H9 (cell line): ENCODE results near the gene TNPO3. TPM values are rescaled to one million over a fixed set of nuclear protein-coding genes. Genes with fewer than 3 reads are reported as not detected.

ENCODE experiments used
- DNase-seq: peaks from one replicate; pipeline ENCODE4 v3.0.0-alpha.2; 2017
- H2AFZ ChIP-seq: one replicate; pipeline ENCODE4 v1.6.1; 2013; ENCODE audit warnings: mild to moderate bottlenecking, low read length, control low read depth, moderate library complexity
- H2AK5ac ChIP-seq: 2 replicates; pipeline ENCODE4 v1.6.1; 2013; ENCODE audit warnings: low read length, control low read depth, mixed read lengths; ENCODE audit not compliant: insufficient read length
- H2BK120ac ChIP-seq: one replicate; pipeline ENCODE4 v1.6.1; 2013; ENCODE audit warnings: low read depth, mild to moderate bottlenecking, low read length, control low read depth, inconsistent platforms; ENCODE audit not compliant: poor library complexity, severe bottlenecking
- H2BK12ac ChIP-seq: 2 replicates; pipeline ENCODE4 v1.6.1; 2013; ENCODE audit warnings: low read length, control low read depth, mixed read lengths, low read depth; ENCODE audit not compliant: insufficient read length
- H2BK15ac ChIP-seq: 2 replicates; pipeline ENCODE4 v1.6.1; 2013; ENCODE audit warnings: low read depth, low read length, control low read depth
- H2BK20ac ChIP-seq: one replicate; pipeline ENCODE4 v1.6.1; 2013; ENCODE audit warnings: low read depth, mild to moderate bottlenecking, low read length, control low read depth, inconsistent platforms; ENCODE audit not compliant: poor library complexity, severe bottlenecking
- H2BK5ac ChIP-seq: 2 replicates; pipeline ENCODE4 v1.6.1; 2013; ENCODE audit warnings: low read length, control low read depth, mixed read lengths; ENCODE audit not compliant: insufficient read length
- H3K14ac ChIP-seq: 2 replicates; pipeline ENCODE4 v1.6.1; 2013; ENCODE audit warnings: low read length, control low read depth; ENCODE audit not compliant: insufficient read depth
- H3K18ac ChIP-seq: 2 replicates; pipeline ENCODE4 v1.6.1; 2013; ENCODE audit warnings: low read depth, mild to moderate bottlenecking, mixed read lengths, low read length, control low read depth; ENCODE audit not compliant: insufficient read length
- H3K23ac ChIP-seq: 2 replicates; pipeline ENCODE4 v1.6.1; 2013; ENCODE audit warnings: low read length, control low read depth, mixed read lengths, low read depth; ENCODE audit not compliant: insufficient read length
- H3K23me2 ChIP-seq: 2 replicates; pipeline ENCODE4 v1.6.1; 2013; ENCODE audit warnings: low read depth, mild to moderate bottlenecking, mixed read lengths, low read length, control low read depth; ENCODE audit not compliant: insufficient read length, poor library complexity, severe bottlenecking
- H3K27ac ChIP-seq: 2 replicates; pipeline ENCODE4 v1.5.1; 2013; ENCODE audit warnings: low read length, control low read depth, mixed read lengths, low read depth; ENCODE audit not compliant: insufficient read length
- H3K27me3 ChIP-seq: 2 replicates; pipeline ENCODE4 v1.6.1; 2013; ENCODE audit warnings: low read length, control low read depth, inconsistent platforms; ENCODE audit not compliant: insufficient read depth
- H3K4ac ChIP-seq: 2 replicates; pipeline ENCODE4 v1.6.1; 2013; ENCODE audit warnings: low read depth, mild to moderate bottlenecking, control low read depth, inconsistent platforms, low read length, moderate library complexity
- H3K4me1 ChIP-seq: 2 replicates; pipeline ENCODE4 v1.6.1; 2013; ENCODE audit warnings: low read length, control low read depth, inconsistent platforms; ENCODE audit not compliant: insufficient read depth
- H3K4me2 ChIP-seq: 2 replicates; pipeline ENCODE4 v1.6.1; 2013; ENCODE audit warnings: low read length, control low read depth, mixed read lengths; ENCODE audit not compliant: insufficient read length, insufficient read depth
- H3K56ac ChIP-seq: 2 replicates; pipeline ENCODE4 v1.6.1; 2013; ENCODE audit warnings: low read depth, mild to moderate bottlenecking, mixed read lengths, low read length, control low read depth; ENCODE audit not compliant: insufficient read length
- H3K79me1 ChIP-seq: 2 replicates; pipeline ENCODE4 v1.6.1; 2013; ENCODE audit warnings: low read depth, mild to moderate bottlenecking, moderate library complexity, low read length, control low read depth, inconsistent platforms; ENCODE audit not compliant: insufficient read depth, poor library complexity, severe bottlenecking
- H3K79me2 ChIP-seq: 2 replicates; pipeline ENCODE4 v1.6.1; 2013; ENCODE audit warnings: low read length, control low read depth, inconsistent platforms; ENCODE audit not compliant: insufficient read depth
- H3K9ac ChIP-seq: 2 replicates; pipeline ENCODE4 v1.6.1; 2013; ENCODE audit warnings: low read length, control low read depth, mixed read lengths; ENCODE audit not compliant: insufficient read length; ENCODE audit errors: extremely low read depth
- H3K9me3 ChIP-seq: one replicate; pipeline ENCODE4 v1.6.1; 2013; ENCODE audit warnings: low read depth, low read length, inconsistent platforms; ENCODE audit not compliant: control insufficient read depth
- H3T11ph ChIP-seq: one replicate; pipeline ENCODE4 v1.6.1; 2013; ENCODE audit warnings: mild to moderate bottlenecking, low read length, control low read depth, inconsistent platforms
- H4K20me1 ChIP-seq: one replicate; pipeline ENCODE4 v1.6.1; 2013; ENCODE audit not compliant: control insufficient read depth, insufficient read length, insufficient read depth
- H4K5ac ChIP-seq: 2 replicates; pipeline ENCODE4 v1.6.1; 2013; ENCODE audit warnings: low read depth, mild to moderate bottlenecking, mixed read lengths, low read length, control low read depth; ENCODE audit not compliant: insufficient read length
- H4K8ac ChIP-seq: replicated peaks from 2 replicates; pipeline ENCODE4 v1.6.1; 2013; ENCODE audit warnings: low read length, control low read depth, mixed read lengths, low read depth; ENCODE audit not compliant: insufficient read length
- H4K91ac ChIP-seq: 2 replicates; pipeline ENCODE4 v1.6.1; 2013; ENCODE audit warnings: low read depth, mild to moderate bottlenecking, moderate library complexity, mixed read lengths, low read length, control low read depth; ENCODE audit not compliant: insufficient read length
- H3K27ac Mint-ChIP-seq, 3 experiments: 2 replicates in 2 of 3; 3 replicates in 1 of 3; pipeline ENCODE4 v1.8.0; 2020 to 2021; ENCODE audit warnings: mixed read lengths in 3 of 3, mild to moderate bottlenecking in 1 of 3, moderate library complexity in 1 of 3
- H3K27me3 Mint-ChIP-seq: 2 replicates; pipeline ENCODE4 v1.8.0; 2021; ENCODE audit warnings: low read depth, mild to moderate bottlenecking, moderate library complexity, mixed read lengths
- H3K36me3 Mint-ChIP-seq, 3 experiments: 2 replicates in 2 of 3; 3 replicates in 1 of 3; pipeline ENCODE4 v1.8.0; 2020 to 2021; ENCODE audit warnings: low read depth in 3 of 3, mixed read lengths in 3 of 3; ENCODE audit not compliant: insufficient read depth in 1 of 3
- H3K4me1 Mint-ChIP-seq, 2 experiments: 2 replicates each; pipeline ENCODE4 v1.8.0; 2020; ENCODE audit warnings: mixed read lengths in 2 of 2
- H3K4me3 Mint-ChIP-seq, 2 experiments: 2 replicates in 1 of 2; 3 replicates in 1 of 2; pipeline ENCODE4 v1.8.0; 2020 to 2021; ENCODE audit warnings: mild to moderate bottlenecking in 2 of 2, mixed read lengths in 2 of 2, moderate library complexity in 1 of 2
- H3K9me3 Mint-ChIP-seq, 2 experiments: 2 replicates in 1 of 2; 3 replicates in 1 of 2; pipeline ENCODE4 v1.8.0; 2020; ENCODE audit warnings: mild to moderate bottlenecking in 2 of 2, mixed read lengths in 2 of 2, moderate library complexity in 1 of 2
- CTCF ChIP-seq: fragments of 200-600 bp; sonication (generic); conservative IDR thresholded peaks from 3 replicates; pipeline ENCODE4 v1.8.0; 2021; ENCODE audit warnings: antibody characterized with exemption, mild to moderate bottlenecking
- whole genome bisulfite sequencing: extraction: QIAGEN DNeasy Blood & Tissue Kit; methylation state at CpG from one replicate; pipeline ENCODE4 v1.1.7; 2013; ENCODE audit warnings: missing lambda C conversion rate, low lambda C conversion rate, mixed read lengths; ENCODE audit not compliant: insufficient read length; ENCODE audit errors: extremely low coverage; 5-methylcytosine and 5-hydroxymethylcytosine counted together
- total RNA-seq: library from RNA; stranded (reverse); gene quantifications from 2 replicates; pipeline ENCODE4 v1.2.1, GENCODE V29; 2021

Gene TNPO3
- total RNA-seq, 1 experiment from 2014 or later = 90.1 TPM

- Histone ChIP-seq H3K27ac (no peak overlapping the region), H4K8ac (no peak overlapping the region), H4K5ac (no peak overlapping the region), H3K4me2 (no peak overlapping the region), H3K4me1 (no peaks in the 10 kb centered on the region), H2BK12ac (no peak overlapping the region), H3K27me3 (no peaks in the 10 kb centered on the region), H4K20me1 (no peaks in the 10 kb centered on the region), H3K9me3 (no peaks in the 10 kb centered on the region), H2AFZ (no peak overlapping the region), H2BK120ac (no peak overlapping the region), H3K4ac (no peak overlapping the region), H3K79me1 (no peaks in the 10 kb centered on the region), H3K23ac (no peak overlapping the region), H2BK20ac (no peak overlapping the region), H4K91ac (no peak overlapping the region), H2AK5ac (no peak overlapping the region), H3T11ph (no peak overlapping the region), H3K23me2 (no peaks in the 10 kb centered on the region), H3K79me2 (no peaks in the 10 kb centered on the region), H3K9ac (no peak overlapping the region), H3K56ac (no peak overlapping the region), H2BK5ac (no peak overlapping the region), H3K14ac (no peak overlapping the region), H3K18ac (no peak overlapping the region), H2BK15ac (no peak overlapping the region)
- Mint-ChIP-seq H3K4me1 (no peaks in the 10 kb centered on the region), H3K27me3 (no peaks in the 10 kb centered on the region; the same call in 1 of the 2 replicates), H3K36me3 (peaks cover 45 to 85% (median 74%) of the 10 kb centered on the region in 3 experiments; a peak in 6 of 7 replicates), H3K4me3 (no peak overlapping the region), H3K9me3 (no peaks in the 10 kb centered on the region), H3K27ac (peak overlapping the region in 1 of 3 experiments; percentile 44; a peak in 2 of 7 replicates)
- no CpG with 5 or more reads among the region's 7 CpGs for WGBS
- no peak for DNase-seq
- TF ChIP-seq CTCF = no peak
Observed at GRCh38 chr7:128974241-128974934, 80.5 kb downstream of the TNPO3 start.
